ENCODE measurements around the gene NOS3.

The NOS3 gene

GRCh38 chr7:150968056-150968733 is 22.6 kb upstream of the NOS3 start:
- Histone ChIP-seq H3K9me3 (ENCODE audit: insufficient read depth, low read length) (no peaks in the 10 kb centered on the region), H3K9ac (ENCODE audit: insufficient read length, low read depth) (no peak overlapping the region), H3K4me1 (ENCODE audit: insufficient read depth, insufficient read length) (peaks cover 36% of the 10 kb centered on the region), H3K27me3 (ENCODE audit: insufficient read depth, insufficient read length) (peaks cover 3% of the 10 kb centered on the region), H3K36me3 (ENCODE audit: insufficient read depth, insufficient read length, low read length) (no peaks in the 10 kb centered on the region), H3K4me3 (ENCODE audit: insufficient read length, low read depth) (no peak overlapping the region)
- no peak for DNase-seq (ENCODE audit: low read depth, low spot score)
- no peak for TF ChIP-seq YY1 (IDR thresholded peaks at IDR 0.05; ENCODE audit: insufficient read depth, insufficient read length)
- TF ChIP-seq ZNF274 (IDR thresholded peaks at IDR 0.05; ENCODE audit: low read depth, low read length) = no peak
- no peak for TF ChIP-seq SUZ12 (IDR thresholded peaks at IDR 0.05; ENCODE audit: extremely low read depth, insufficient read depth, insufficient read length)

GRCh38 chr7:150968734-150969372 is 22.0 kb upstream of the NOS3 start:
- no peak for DNase-seq (ENCODE audit: low read depth, low spot score)
- Histone ChIP-seq H3K36me3 (ENCODE audit: insufficient read depth, insufficient read length, low read length) (no peaks in the 10 kb centered on the region), H3K9me3 (ENCODE audit: insufficient read depth, low read length) (no peaks in the 10 kb centered on the region), H3K4me3 (ENCODE audit: insufficient read length, low read depth) (no peak overlapping the region), H3K27me3 (ENCODE audit: insufficient read depth, insufficient read length) (peaks cover 9% of the 10 kb centered on the region), H3K9ac (ENCODE audit: insufficient read length, low read depth) (no peak overlapping the region), H3K4me1 (ENCODE audit: insufficient read depth, insufficient read length) (peaks cover 33% of the 10 kb centered on the region)
- TF ChIP-seq YY1 (IDR thresholded peaks at IDR 0.05; ENCODE audit: insufficient read depth, insufficient read length) (no peak), ZNF274 (IDR thresholded peaks at IDR 0.05; ENCODE audit: low read depth, low read length) (no peak), SUZ12 (IDR thresholded peaks at IDR 0.05; ENCODE audit: extremely low read depth, insufficient read depth, insufficient read length) (no peak)

GRCh38 chr7:150969475-150969874 is 21.3 kb upstream of the NOS3 start:
- Histone ChIP-seq H3K4me3 (ENCODE audit: insufficient read length, low read depth) (no peak overlapping the region), H3K36me3 (ENCODE audit: insufficient read depth, insufficient read length, low read length) (no peaks in the 10 kb centered on the region), H3K9me3 (ENCODE audit: insufficient read depth, low read length) (no peaks in the 10 kb centered on the region), H3K4me1 (ENCODE audit: insufficient read depth, insufficient read length) (peaks cover 31% of the 10 kb centered on the region), H3K27me3 (ENCODE audit: insufficient read depth, insufficient read length) (peaks cover 14% of the 10 kb centered on the region), H3K9ac (ENCODE audit: insufficient read length, low read depth) (no peak overlapping the region)
- no peak for TF ChIP-seq SUZ12 (IDR thresholded peaks at IDR 0.05; ENCODE audit: extremely low read depth, insufficient read depth, insufficient read length)
- TF ChIP-seq ZNF274 (IDR thresholded peaks at IDR 0.05; ENCODE audit: low read depth, low read length) = no peak
- no peak for TF ChIP-seq YY1 (IDR thresholded peaks at IDR 0.05; ENCODE audit: insufficient read depth, insufficient read length)
- DNase-seq (ENCODE audit: low read depth, low spot score) = no peak

- no peak for DNase-seq (ENCODE audit: low read depth, low spot score)
- Histone ChIP-seq H3K36me3 (ENCODE audit: insufficient read depth, insufficient read length, low read length) (no peaks in the 10 kb centered on the region), H3K4me3 (ENCODE audit: insufficient read length, low read depth) (no peak overlapping the region), H3K4me1 (ENCODE audit: insufficient read depth, insufficient read length) (peaks cover 25% of the 10 kb centered on the region), H3K9me3 (ENCODE audit: insufficient read depth, low read length) (no peaks in the 10 kb centered on the region), H3K27me3 (ENCODE audit: insufficient read depth, insufficient read length) (peaks cover 18% of the 10 kb centered on the region), H3K9ac (ENCODE audit: insufficient read length, low read depth) (no peak overlapping the region)
- no peak for TF ChIP-seq SUZ12 (IDR thresholded peaks at IDR 0.05; ENCODE audit: extremely low read depth, insufficient read depth, insufficient read length)
- TF ChIP-seq YY1 (IDR thresholded peaks at IDR 0.05; ENCODE audit: insufficient read depth, insufficient read length) = no peak
- no peak for TF ChIP-seq ZNF274 (IDR thresholded peaks at IDR 0.05; ENCODE audit: low read depth, low read length)
These were observed 20.4 kb upstream of the NOS3 start for GRCh38 chr7:150970424-150970823.

- Histone ChIP-seq H3K4me3 (ENCODE audit: insufficient read length, low read depth) (no peak overlapping the region), H3K27me3 (ENCODE audit: insufficient read depth, insufficient read length) (peaks cover 24% of the 10 kb centered on the region), H3K36me3 (ENCODE audit: insufficient read depth, insufficient read length, low read length) (no peaks in the 10 kb centered on the region), H3K9me3 (ENCODE audit: insufficient read depth, low read length) (no peaks in the 10 kb centered on the region), H3K4me1 (ENCODE audit: insufficient read depth, insufficient read length) (peaks cover 30% of the 10 kb centered on the region), H3K9ac (ENCODE audit: insufficient read length, low read depth) (no peak overlapping the region)
- TF ChIP-seq SUZ12 (IDR thresholded peaks at IDR 0.05; ENCODE audit: extremely low read depth, insufficient read depth, insufficient read length) (no peak), YY1 (IDR thresholded peaks at IDR 0.05; ENCODE audit: insufficient read depth, insufficient read length) (no peak)
- DNase-seq (ENCODE audit: low read depth, low spot score) = no peak
These were observed 19.4 kb upstream of the NOS3 start for GRCh38 chr7:150971242-150972022.

GRCh38 chr7:150972023-150972468 is 18.8 kb upstream of the NOS3 start:
- TF ChIP-seq ZNF274 (IDR thresholded peaks at IDR 0.05; ENCODE audit: low read depth, low read length) (no peak), YY1 (IDR thresholded peaks at IDR 0.05; ENCODE audit: insufficient read depth, insufficient read length) (no peak), SUZ12 (IDR thresholded peaks at IDR 0.05; ENCODE audit: extremely low read depth, insufficient read depth, insufficient read length) (no peak)
- Histone ChIP-seq H3K4me1 (ENCODE audit: insufficient read depth, insufficient read length) (peaks cover 34% of the 10 kb centered on the region), H3K9me3 (ENCODE audit: insufficient read depth, low read length) (no peaks in the 10 kb centered on the region), H3K4me3 (ENCODE audit: insufficient read length, low read depth) (no peak overlapping the region), H3K36me3 (ENCODE audit: insufficient read depth, insufficient read length, low read length) (no peaks in the 10 kb centered on the region), H3K9ac (ENCODE audit: insufficient read length, low read depth) (no peak overlapping the region), H3K27me3 (ENCODE audit: insufficient read depth, insufficient read length) (peaks cover 28% of the 10 kb centered on the region)
- no peak for DNase-seq (ENCODE audit: low read depth, low spot score)

GRCh38 chr7:150972741-150973140 is 18.1 kb upstream of the NOS3 start:
- Histone ChIP-seq H3K9me3 (ENCODE audit: insufficient read depth, low read length) (no peaks in the 10 kb centered on the region), H3K9ac (ENCODE audit: insufficient read length, low read depth) (no peak overlapping the region), H3K4me1 (ENCODE audit: insufficient read depth, insufficient read length) (peaks cover 37% of the 10 kb centered on the region), H3K4me3 (ENCODE audit: insufficient read length, low read depth) (no peak overlapping the region), H3K36me3 (ENCODE audit: insufficient read depth, insufficient read length, low read length) (no peaks in the 10 kb centered on the region), H3K27me3 (ENCODE audit: insufficient read depth, insufficient read length) (peaks cover 33% of the 10 kb centered on the region)
- no peak for DNase-seq (ENCODE audit: low read depth, low spot score)
- TF ChIP-seq ZNF274 (IDR thresholded peaks at IDR 0.05; ENCODE audit: low read depth, low read length) = no peak
- no peak for TF ChIP-seq YY1 (IDR thresholded peaks at IDR 0.05; ENCODE audit: insufficient read depth, insufficient read length)
- no peak for TF ChIP-seq SUZ12 (IDR thresholded peaks at IDR 0.05; ENCODE audit: extremely low read depth, insufficient read depth, insufficient read length)
